CD4-positive, alpha-beta T cell treated with Interleukin-15 for 4 hours (primary cell): ENCODE data around the gene CKS2.

Source experiments
- DNase-seq: peaks from one replicate; pipeline ENCODE4 v3.0.0-alpha.2; 2020; ENCODE audit warnings: low spot score

CKS2 gene

GRCh38 chr9:89350988-89351557 lies 40.1 kb downstream of the CKS2 start:
- DNase-seq = no peak

- DNase-seq = no peak
Measured at GRCh38 chr9:89351584-89352300, 40.7 kb downstream of the CKS2 start.

- no peak for DNase-seq
Measured at GRCh38 chr9:89352451-89352850, 41.5 kb downstream of the CKS2 start.

- no peak for DNase-seq
Measured at GRCh38 chr9:89352874-89353649, 42.1 kb downstream of the CKS2 start.

- no peak for DNase-seq
Measured at GRCh38 chr9:89353989-89354388, 43.0 kb downstream of the CKS2 start.

- no peak for DNase-seq
Measured at GRCh38 chr9:89354471-89354870, 43.5 kb downstream of the CKS2 start.

- DNase-seq = no peak
Measured at GRCh38 chr9:89356782-89357181, 45.8 kb downstream of the CKS2 start.

GRCh38 chr9:89357331-89358197 lies 46.6 kb downstream of the CKS2 start:
- no peak for DNase-seq

- no peak for DNase-seq
Measured at GRCh38 chr9:89358376-89358916, 47.5 kb downstream of the CKS2 start.

- DNase-seq = no peak
Measured at GRCh38 chr9:89358985-89359384, 48.0 kb downstream of the CKS2 start.

- no peak for DNase-seq
Measured at GRCh38 chr9:89359751-89360261, 48.8 kb downstream of the CKS2 start.

- no peak for DNase-seq
Measured at GRCh38 chr9:89360465-89360864, 49.5 kb downstream of the CKS2 start.

- DNase-seq = no peak
Measured at GRCh38 chr9:89361031-89361430, 50.0 kb downstream of the CKS2 start.

- DNase-seq = no peak
Measured at GRCh38 chr9:89361816-89362646, 51.0 kb downstream of the CKS2 start.

- no peak for DNase-seq
Measured at GRCh38 chr9:89362647-89363310, 51.8 kb downstream of the CKS2 start.

GRCh38 chr9:89363311-89363670 lies 52.3 kb downstream of the CKS2 start:
- no peak for DNase-seq

- no peak for DNase-seq
Measured at GRCh38 chr9:89363921-89364665, 53.1 kb downstream of the CKS2 start.

GRCh38 chr9:89364666-89365531 lies 53.9 kb downstream of the CKS2 start:
- no peak for DNase-seq

- DNase-seq = no peak
Measured at GRCh38 chr9:89365532-89365912, 54.5 kb downstream of the CKS2 start.
